ENCODE results near the gene PDP2. TPM values are rescaled to one million over a fixed set of nuclear protein-coding genes. Genes with fewer than 3 reads are reported as not detected.

The PDP2 gene
- total RNA-seq, 1 experiment from 2014 or later: 6.6 TPM

GRCh38 chr16:66935314-66936011 is 55.1 kb downstream of the PDP2 start, which contains the start of gene CES2:
Gene CES2 (plus strand): TSS chr16:66935516. CDS start chr16:66935636, 120 bp downstream.
- peak; percentile 50 for DNase-seq (ENCODE audit: low read depth)

- no peak for DNase-seq (ENCODE audit: low read depth)
Measured at GRCh38 chr16:66936462-66936861, 56.1 kb downstream of the PDP2 start.

- DNase-seq (ENCODE audit: low read depth): no peak
Measured at GRCh38 chr16:66936889-66937554, 56.7 kb downstream of the PDP2 start.

DNA sequence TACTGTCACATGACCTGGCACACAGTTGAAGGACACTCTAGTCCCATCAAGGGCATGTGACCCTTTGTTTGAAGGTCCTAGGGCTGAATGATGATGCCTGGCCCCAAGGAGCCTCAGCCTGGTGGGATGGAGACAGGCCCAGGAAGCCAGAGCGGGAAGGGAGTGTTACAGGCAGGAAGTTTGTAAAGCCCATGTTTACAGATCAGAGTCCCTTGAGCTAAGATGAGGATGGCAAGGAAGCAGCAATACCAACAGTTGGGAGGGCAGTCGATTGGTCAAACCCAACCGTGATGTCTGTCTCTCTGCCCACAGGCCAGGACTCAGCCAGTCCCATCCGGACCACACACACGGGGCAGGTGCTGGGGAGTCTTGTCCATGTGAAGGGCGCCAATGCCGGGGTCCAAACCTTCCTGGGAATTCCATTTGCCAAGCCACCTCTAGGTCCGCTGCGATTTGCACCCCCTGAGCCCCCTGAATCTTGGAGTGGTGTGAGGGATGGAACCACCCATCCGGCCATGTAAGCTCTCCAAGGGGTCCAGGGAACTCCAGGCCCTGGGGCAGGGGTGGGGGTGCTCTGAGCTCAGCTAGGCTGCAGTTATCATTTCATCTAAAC is 57.5 kb downstream of the PDP2 start:
- DNase-seq (ENCODE audit: low read depth): no peak

- DNase-seq (ENCODE audit: low read depth): no peak
Measured at GRCh38 chr16:66939366-66939765, 59.1 kb downstream of the PDP2 start.

GRCh38 chr16:66940236-66940635 is 59.9 kb downstream of the PDP2 start:
- DNase-seq (ENCODE audit: low read depth): no peak

Other genes with a start within 250 kb of the PDP2 start
- gene CMTM4, start 183.8 kb upstream of the PDP2 start, total RNA-seq (2014; rRNA removed; shearing (Covaris generic)): 20.5 and 22.4 TPM in 2 replicates
- 60.1 and 63.3 TPM in 2 replicates for gene DYNC1LI2, start 128.9 kb upstream of the PDP2 start, total RNA-seq (2014; rRNA removed; shearing (Covaris generic))
- not detected in 2 replicates for gene TERB1, start 78.9 kb upstream of the PDP2 start, total RNA-seq (2014; rRNA removed; shearing (Covaris generic))
- 125 and 135 TPM in 2 replicates for gene NAE1, start 49.5 kb upstream of the PDP2 start, total RNA-seq (2014; rRNA removed; shearing (Covaris generic))
- not detected in 2 replicates for gene CA7, start 36.1 kb upstream of the PDP2 start, total RNA-seq (2014; rRNA removed; shearing (Covaris generic))
- gene CDH16, start 38.4 kb downstream of the PDP2 start, total RNA-seq (2014; rRNA removed; shearing (Covaris generic)): not detected in 2 replicates
- 3.4 and 5.1 TPM in 2 replicates for gene RRAD, start 45.0 kb downstream of the PDP2 start, total RNA-seq (2014; rRNA removed; shearing (Covaris generic))
- gene CIAO2B, start 53.9 kb downstream of the PDP2 start, total RNA-seq (2014; rRNA removed; shearing (Covaris generic)): 254 and 336 TPM in 2 replicates
- 19.2 and 21.3 TPM in 2 replicates for gene CES2, start 55.0 kb downstream of the PDP2 start, total RNA-seq (2014; rRNA removed; shearing (Covaris generic))
- 0.10 TPM in 1 of 2 replicates, not detected in the other for gene CES3, start 80.8 kb downstream of the PDP2 start, total RNA-seq (2014; rRNA removed; shearing (Covaris generic))
- 0.72 TPM in 1 of 2 replicates, not detected in the other for gene CES4A, start 108.1 kb downstream of the PDP2 start, total RNA-seq (2014; rRNA removed; shearing (Covaris generic))
- gene CBFB, start 148.6 kb downstream of the PDP2 start, total RNA-seq (2014; rRNA removed; shearing (Covaris generic)): 98.3 and 105 TPM in 2 replicates
- 13.7 and 18.0 TPM in 2 replicates for gene PHAF1, start 229.4 kb downstream of the PDP2 start, total RNA-seq (2014; rRNA removed; shearing (Covaris generic))